ENCODE measurements around the gene ADARB1.

GRCh38 chr21:45225741-45226327, 151.5 kb downstream of the ADARB1 start:
- TF ChIP-seq CTCF (tag by site-specific recombination; IDR thresholded peaks at IDR 0.05) = no peak
- TF ChIP-seq SALL2 (tag by site-specific recombination; IDR thresholded peaks at IDR 0.05; ENCODE audit: borderline replicate concordance) = no peak
- no peak for TF ChIP-seq ZNF423 (tag by site-specific recombination; IDR thresholded peaks at IDR 0.05)
